NCI-H187 treated with DMSO at 0.1 percent for 48 hours (cell line): ENCODE measurements around the gene S100A4.
"Not testable (repeated sequence)": the region's sequence is repeated elsewhere in the genome, so short reads cannot be mapped to it uniquely, and the experiment has no call there.

Experiments used
- DNase-seq: peaks from one replicate; lab custom pipeline; 2025; lab: John Stamatoyannopoulos, UW

S100A4 gene

DNA sequence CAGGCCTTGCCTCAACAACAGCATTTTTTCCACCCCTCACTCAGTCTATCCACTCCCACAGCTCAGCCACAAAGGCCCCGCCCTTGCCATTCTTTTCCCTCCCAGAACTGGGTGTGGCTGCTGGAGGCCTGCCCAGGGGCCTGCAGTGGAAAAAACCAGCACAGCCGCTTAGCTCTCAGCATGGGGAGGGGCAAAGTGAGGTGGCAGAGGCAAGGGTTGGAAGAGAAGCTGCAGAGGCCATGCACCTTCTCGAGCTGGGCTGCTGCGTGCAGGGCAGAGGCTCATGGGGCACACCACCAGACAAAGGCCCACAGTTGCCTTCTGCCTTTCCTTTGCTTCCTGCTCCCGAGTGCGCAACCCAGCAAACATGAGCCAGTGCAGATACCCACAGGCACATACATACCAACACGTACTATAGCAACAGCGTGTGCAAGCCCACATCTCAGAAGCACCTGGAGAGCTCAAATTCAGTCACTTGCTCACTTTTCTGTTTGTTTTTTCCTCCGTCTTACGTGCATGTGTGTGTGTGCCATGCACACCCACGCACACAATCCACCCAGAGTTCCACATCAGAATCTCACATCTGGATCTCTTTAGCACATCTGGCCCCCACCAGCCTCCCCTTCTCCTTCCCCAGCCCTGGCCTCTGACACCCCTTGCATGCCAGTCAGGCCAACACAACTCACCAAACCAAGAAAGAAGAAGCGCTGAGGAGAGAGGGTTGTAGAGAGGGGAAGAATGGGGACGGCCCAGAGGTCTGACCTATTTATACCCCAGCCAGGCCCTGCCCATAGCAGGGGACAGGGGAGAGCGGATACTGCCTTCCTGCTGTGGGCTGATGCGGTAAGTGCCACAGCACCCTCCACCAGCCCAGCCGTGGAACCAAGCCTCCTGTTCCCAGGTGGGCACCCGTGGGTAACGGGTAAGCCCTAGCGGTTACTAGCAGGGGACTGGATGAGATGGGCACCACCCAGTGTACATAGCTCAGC, at the start of gene S100A4:
TSS of gene S100A4 (minus strand) at position 740 of the 989 bp plus-strand sequence. CDS start 1,012 bp downstream, outside the sequence.
- peak; percentile 89 for DNase-seq

GRCh38 chr1:153592748-153593147, 47.1 kb upstream of the S100A4 start:
- no peak for DNase-seq

- DNase-seq: no peak
These were observed 42.9 kb upstream of the S100A4 start for GRCh38 chr1:153588482-153588881.

GRCh38 chr1:153588033-153588432, 42.4 kb upstream of the S100A4 start:
- not testable (repeated sequence) for DNase-seq

- no peak for DNase-seq
These were observed 41.7 kb upstream of the S100A4 start for GRCh38 chr1:153587314-153587713.

DNA sequence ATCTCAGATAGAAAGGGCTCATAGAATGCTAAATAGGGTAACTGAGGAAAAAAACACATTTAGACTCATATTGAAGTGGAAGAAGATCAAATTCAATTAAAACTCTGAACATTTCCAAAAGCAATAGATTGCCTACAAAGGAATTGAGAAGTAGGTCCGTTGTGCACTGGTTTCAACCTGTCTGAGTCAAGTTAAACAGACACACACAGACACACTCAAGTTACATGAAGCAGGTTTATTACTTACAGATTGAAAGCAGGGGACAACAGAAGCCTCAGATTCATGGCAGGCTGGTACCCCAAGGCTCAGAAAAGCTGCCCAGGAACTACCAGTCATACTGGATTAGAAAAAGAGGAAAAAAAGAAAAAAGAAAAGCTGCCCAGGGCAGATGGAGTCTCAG, 40.7 kb upstream of the S100A4 start:
- DNase-seq: no peak

DNA sequence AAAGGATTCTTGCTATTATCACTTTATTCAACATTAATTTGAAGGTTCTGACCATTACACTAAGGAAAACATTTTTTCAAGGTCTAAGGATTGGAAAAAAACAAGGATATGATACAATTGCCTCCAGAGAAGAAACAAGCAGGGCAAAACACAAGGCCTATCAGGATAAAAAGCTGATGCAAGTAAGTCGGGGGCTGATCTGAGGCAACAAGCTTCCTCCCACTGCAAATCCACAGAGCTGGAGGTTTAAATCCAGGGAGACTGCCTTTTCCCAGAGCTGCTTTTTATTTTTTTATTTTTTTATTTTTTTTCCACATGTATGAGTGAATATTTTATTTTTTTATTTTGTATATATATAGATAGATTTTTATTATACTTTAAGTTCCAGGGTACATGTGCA, 39.4 kb upstream of the S100A4 start:
- no peak for DNase-seq

DNA sequence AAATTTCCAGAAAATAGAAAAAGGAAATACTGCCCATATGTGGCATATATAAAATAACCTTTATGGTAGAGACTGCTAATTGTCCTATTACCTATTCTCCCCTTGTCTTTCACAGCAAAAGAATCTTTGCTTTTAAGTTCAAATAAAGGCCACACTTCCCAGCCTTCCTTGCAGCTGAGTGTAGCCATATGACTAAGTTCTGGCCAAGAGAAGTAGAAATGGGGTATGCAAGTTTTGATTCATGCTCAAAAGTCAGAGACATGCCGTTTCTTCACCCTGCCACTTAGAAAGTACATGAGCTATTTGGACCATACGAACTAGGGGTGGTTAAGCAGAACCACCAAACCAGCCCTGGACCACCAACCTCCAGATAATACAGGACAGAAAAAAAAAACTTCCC, 38.4 kb upstream of the S100A4 start:
- DNase-seq: no peak

DNA sequence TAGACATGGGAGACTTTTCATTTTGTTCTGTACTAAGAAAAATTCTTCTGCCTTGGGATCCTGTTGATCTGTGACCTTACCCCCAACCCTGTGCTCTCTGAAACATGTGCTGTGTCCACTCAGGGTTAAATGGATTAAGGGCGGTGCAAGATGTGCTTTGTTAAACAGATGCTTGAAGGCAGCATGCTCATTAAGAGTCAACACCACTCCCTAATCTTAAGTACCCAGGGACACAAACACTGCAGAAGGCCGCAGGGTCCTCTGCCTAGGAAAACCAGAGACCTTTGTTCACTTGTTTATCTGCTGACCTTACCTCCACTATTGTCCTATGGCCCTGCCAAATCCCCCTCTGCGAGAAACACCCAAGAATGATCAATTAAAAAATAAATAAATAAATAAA, 37.9 kb upstream of the S100A4 start:
- DNase-seq: not testable (repeated sequence)

DNA sequence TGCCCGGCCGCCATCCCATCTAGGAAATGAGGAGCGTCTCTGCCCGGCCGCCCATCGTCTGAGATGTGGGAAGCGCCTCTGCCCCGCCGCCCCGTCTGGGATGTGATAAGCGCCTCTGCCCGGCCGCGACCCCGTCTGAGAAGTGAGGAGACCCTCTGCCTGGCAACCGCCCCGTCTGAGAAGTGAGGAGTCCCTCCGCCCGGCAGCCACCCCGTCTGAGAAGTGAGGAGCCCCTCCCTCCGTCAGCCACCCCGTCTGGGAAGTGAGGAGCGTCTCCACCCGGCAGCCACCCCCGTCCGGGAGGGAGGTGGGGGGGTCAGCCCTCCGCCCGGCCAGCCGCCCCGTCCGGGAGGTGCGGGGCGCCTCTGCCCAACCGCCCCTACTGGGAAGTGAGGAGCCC, 37.2 kb upstream of the S100A4 start:
- DNase-seq: not testable (repeated sequence)

DNA sequence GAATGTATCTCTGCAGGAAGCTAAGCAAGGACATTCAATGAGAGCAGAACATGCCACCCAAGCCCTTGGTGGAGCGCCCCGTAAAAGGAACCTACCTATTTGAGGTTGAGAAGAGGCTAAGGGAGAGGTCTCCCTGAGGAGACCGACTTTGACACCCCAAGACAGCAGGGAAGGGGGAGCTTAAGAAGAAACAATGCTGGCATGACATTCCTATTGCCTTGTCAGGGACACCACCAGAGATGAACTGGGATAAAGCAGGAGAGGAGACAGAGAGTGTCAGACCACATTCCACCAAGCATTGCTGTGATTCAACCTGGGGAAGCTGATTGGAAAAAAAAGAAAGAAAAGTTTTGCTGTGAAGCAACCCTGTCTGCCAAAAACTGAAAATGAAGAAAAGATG, 33.3 kb upstream of the S100A4 start:
- no peak for DNase-seq

DNA sequence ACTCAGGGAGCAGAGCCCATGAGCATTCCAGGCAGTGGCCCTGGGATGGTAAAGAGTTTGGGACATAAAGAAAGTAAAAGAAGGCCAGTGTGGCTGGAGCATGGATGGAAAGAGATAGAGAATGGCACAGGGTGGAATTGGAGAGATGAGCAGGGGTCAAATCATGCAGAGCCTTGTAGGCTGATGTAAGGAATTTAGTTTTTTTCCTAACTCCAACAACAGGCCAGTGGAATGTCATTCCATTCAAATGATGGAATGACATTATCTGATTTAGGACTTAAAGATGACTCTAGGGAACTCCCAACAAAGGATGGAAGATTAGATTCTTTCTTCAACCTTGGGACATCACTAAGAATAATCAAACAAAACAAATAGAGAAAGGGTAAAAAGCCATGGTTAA, 32.9 kb upstream of the S100A4 start:
- DNase-seq: no peak

- DNase-seq: no peak
These were observed 32.0 kb upstream of the S100A4 start for GRCh38 chr1:153577624-153578051.

DNA sequence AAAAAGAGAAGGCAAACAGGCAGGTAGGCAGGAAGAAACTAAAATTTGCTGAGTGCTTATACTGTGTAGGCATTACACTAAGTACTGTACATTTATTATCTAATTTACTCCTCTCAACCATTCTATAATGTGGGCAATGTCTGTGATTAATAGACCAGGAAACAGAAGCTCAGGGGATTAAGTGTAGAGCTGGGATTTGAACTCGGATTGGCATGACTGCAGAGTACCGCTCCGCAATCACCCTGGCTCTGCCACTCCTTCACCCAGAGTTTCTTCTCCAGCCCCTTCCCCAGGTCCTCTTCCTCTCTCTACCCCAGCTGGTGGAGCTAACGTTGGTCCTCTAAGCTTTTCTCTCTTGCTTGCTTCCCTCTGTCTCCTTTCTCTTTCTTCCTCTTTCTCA, 31.5 kb upstream of the S100A4 start:
- no peak for DNase-seq

DNA sequence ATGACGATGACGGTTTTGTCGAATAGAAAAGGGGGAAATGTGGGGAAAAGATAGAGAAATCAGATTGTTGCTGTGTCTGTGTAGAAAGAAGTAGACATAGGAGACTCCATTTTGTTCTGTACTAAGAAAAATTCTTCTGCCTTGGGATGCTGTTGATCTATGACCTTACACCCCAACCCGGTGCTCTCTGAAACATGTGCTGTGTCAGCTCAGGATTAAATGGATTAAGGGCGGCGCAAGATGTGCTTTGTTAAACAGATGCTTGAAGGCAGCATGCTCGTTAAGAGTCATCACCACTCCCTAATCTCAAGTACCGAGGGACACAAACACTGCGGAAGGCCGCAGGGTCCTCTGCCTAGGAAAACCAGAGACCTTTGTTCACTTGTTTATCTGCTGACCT, 29.9 kb upstream of the S100A4 start:
- DNase-seq: not testable (repeated sequence)

- not testable (repeated sequence) for DNase-seq
These were observed 29.5 kb upstream of the S100A4 start for GRCh38 chr1:153575081-153575491.

DNA sequence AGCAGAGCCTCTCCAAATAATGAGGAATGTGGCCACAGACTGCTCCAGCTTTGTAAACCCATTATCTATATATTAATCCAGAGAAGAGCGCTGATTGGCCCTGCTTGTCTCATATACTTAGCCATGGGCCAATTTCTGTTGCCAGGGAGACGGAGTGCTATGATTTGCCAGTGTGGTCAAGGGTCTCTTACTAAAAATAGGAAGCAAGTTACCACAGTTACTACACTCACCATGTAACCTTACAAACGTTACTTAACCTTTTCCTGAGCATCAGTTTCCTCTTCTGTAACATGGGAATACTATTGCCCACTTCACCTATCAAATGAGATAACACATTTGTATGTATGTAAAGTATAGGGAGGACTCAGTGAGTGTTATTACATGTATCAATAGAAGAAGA, 27.7 kb upstream of the S100A4 start:
- no peak for DNase-seq

- DNase-seq: no peak
These were observed 27.0 kb upstream of the S100A4 start for GRCh38 chr1:153572569-153573015.

- DNase-seq: no peak
These were observed 26.1 kb upstream of the S100A4 start for GRCh38 chr1:153571706-153572105.

DNA sequence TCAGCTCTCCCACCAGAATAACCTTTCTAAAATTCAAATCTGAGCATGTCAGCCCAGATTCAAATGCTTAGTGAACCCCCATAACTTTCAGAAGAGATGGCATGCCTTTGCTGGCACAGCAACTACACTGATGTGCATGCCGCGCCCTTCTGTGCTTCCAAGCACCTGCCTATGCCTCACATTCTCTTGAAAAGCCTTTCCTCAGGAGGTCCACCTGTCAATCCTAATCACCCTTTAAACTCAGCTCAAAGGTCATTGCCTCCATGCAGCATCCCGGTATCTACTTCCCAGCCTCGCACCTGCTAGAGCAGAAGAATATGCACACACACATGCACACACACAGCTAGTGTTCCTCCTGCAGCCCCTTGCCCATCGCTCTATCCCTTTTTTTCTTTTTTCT, 25.3 kb upstream of the S100A4 start:
- DNase-seq: no peak

GRCh38 chr1:153569465-153569864, 23.9 kb upstream of the S100A4 start:
- DNase-seq: no peak

DNA sequence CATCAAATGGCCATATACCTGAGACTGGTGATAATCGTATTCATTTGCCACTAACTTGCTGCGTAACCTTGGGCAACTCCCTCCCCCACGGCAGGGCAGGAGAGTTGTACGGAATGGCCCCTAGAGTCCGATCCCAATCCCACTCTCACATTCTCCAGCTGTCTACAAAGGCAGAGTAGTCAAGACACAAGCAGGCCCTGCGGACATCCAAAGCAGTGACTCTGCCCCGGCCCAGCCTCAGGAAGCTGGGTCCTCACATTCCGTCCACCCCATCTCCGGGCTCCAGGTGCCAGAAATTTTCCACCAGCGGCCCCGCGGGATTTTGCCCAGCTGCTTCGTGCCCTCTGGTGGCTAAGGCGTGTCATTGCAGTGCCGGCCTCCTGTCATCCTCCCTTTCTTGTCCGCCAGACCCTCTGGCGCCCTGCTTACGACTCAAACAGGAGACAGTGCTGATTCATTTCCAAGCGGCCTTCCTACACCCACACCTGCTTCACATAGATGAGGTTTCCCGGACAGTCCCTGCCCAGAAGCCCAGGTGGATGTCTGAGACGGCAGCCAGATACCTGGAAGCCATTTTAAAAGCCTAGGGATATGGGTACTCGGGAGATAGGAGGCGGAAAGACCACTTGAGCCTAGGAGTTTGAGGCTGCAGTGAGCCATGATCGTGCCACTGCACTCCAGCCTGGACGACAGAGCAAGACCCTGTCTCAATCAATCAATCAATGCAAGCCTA, 22.9 kb upstream of the S100A4 start:
- peak; percentile 90 for DNase-seq
